Activated T-helper 1 cell treated with anti-CD3 and anti-CD28 coated beads, Interleukin-12 subunit alpha, Interleukin-12 subunit beta, Interleukin-2, Interleukin-4 antibody, amounts not matched to agents 30 ng/mL and 10 ng/mL and 1 ng/mL, durations not matched to agents 14 hours and 24 hours and 36 hours (primary cell): ENCODE data around the gene PA2G4. TPM values are rescaled to one million over a fixed set of nuclear protein-coding genes. Genes with fewer than 3 reads are reported as not detected.
"Not testable (repeated sequence)": the region's sequence is repeated elsewhere in the genome, so short reads cannot be mapped to it uniquely, and the experiment has no call there.

ENCODE experiments used
- DNase-seq: peaks from one replicate; pipeline ENCODE4 v3.0.0; 2021; ENCODE audit warnings: low spot score
- H3K27ac Mint-ChIP-seq: one replicate; pipeline ENCODE4 v1.8.0; 2021; ENCODE audit warnings: mild to moderate bottlenecking, mixed read lengths
- H3K27me3 Mint-ChIP-seq: one replicate; pipeline ENCODE4 v1.8.0; 2022; ENCODE audit warnings: mild to moderate bottlenecking, moderate library complexity, mixed read lengths; ENCODE audit not compliant: insufficient read depth
- H3K36me3 Mint-ChIP-seq: one replicate; pipeline ENCODE4 v1.8.0; 2021; ENCODE audit warnings: low read depth, mixed read lengths
- H3K4me1 Mint-ChIP-seq: one replicate; pipeline ENCODE4 v1.8.0; 2021; ENCODE audit warnings: low read depth, mixed read lengths
- H3K4me3 Mint-ChIP-seq: one replicate; pipeline ENCODE4 v1.8.0; 2021; ENCODE audit warnings: mild to moderate bottlenecking, moderate library complexity, mixed read lengths
- H3K9me3 Mint-ChIP-seq: one replicate; pipeline ENCODE4 v1.8.0; 2021; ENCODE audit warnings: mixed read lengths
- intact Hi-C: fragments of 100-400 bp; cut with micrococcal nuclease; formaldehyde crosslinking; loops from one replicate; pipeline ENCODE4 v1.15.1; 2024
- total RNA-seq: library from RNA; stranded (reverse); gene quantifications from 2 replicates; pipeline ENCODE4 v1.2.3, GENCODE V29; 2022

PA2G4 gene
- total RNA-seq: 404 and 419 TPM in 2 replicates

DNA sequence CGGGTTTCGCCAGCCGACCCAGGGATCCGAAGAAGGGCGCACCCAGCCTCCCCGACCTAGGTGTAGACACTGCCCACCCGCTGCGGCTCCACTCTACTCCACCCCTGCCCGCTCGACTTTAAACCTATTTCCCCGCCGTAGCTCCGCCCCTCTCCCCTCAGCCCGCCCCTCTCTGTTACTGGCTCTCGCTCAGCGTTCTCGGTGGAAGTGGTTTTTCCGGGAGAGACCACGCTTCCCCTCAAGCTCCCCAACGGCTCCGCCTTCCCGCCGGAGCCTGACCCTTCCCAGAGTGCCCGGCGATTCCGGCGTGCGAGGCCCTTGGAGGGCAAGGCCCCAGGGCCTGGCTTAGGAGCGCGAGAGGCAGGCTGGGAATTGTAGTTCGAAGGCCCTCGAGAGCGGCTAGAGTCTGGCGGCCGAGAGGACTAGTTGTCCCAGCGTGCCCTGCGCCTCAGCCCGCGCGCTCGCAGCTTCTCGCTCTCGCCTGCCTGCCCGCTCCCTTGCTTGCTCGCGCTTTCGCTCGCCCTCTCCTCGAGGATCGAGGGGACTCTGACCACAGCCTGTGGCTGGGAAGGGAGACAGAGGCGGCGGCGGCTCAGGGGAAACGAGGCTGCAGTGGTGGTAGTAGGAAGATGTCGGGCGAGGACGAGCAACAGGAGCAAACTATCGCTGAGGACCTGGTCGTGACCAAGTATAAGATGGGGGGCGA lies at the start of gene PA2G4:
PA2G4 (plus strand) TSS at position 451 of the 706 bp plus-strand sequence; CDS start at position 630, 179 bp downstream.
- Mint-ChIP-seq H3K27ac (peak within 1 kb of the TSS; percentile 89), H3K4me3 (peak within 1 kb of the TSS; percentile 98), H3K27me3 (no peaks in the 10 kb centered on the region), H3K4me1 (peaks cover 49% of the 10 kb centered on the region), H3K36me3 (peaks cover 39% of the 10 kb centered on the region), H3K9me3 (no peaks in the 10 kb centered on the region)
- intact Hi-C loops: loop anchor here (1.0 kb wide), 14 partner anchors 12 to 584 kb away; partner anchors contain the start of genes DNAJC14, MYL6B, PTGES3 and RPL41
- DNase-seq: peak; percentile 99

DNA sequence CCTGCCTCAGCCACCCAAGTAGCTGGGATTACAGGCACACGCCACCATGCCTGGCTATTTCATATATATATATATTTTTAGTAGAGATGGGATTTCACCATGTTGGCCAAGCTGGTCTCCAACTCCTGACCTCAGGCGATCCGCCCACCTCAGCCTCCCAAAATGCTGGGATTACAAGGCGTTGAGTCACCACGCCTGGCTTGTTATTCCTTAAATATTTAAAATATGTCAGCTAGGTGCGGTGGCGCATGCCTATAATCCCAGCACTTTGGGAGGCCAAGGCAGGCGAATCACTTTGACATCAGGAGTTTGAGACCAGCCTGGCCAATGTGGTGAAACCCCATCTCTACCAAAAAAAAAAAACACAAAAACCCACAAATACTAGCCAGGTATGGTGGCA lies 44.4 kb upstream of the PA2G4 start:
- H3K27me3 Mint-ChIP-seq: peaks cover 22% of the 10 kb centered on the region
- H3K9me3 Mint-ChIP-seq: not testable (repeated sequence)

DNA sequence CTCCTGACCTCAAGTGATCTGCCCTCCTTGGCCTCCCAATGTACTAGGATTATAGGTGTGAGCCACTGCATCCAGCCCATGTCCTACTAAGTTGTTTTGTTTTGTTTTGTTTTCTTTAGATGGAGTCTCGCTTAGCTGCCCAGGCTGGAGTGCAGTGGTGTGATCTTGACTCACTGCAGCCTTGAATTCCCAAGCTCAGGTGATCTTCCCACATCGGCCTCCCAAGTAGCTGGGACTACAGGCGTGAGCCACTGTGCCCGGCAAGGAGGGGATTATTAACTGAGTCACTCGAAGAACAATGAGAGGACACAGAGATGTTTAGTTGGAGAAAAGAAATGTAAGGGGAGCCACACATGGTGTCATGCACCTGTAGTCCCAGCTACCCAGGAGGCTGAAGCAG lies 42.4 kb upstream of the PA2G4 start:
- H3K27me3 Mint-ChIP-seq: peaks cover 18% of the 10 kb centered on the region
- no peaks in the 10 kb centered on the region for H3K9me3 Mint-ChIP-seq
- DNase-seq: no peak
- no peak overlapping the region for H3K4me3 Mint-ChIP-seq
- H3K4me1 Mint-ChIP-seq: no peaks in the 10 kb centered on the region
- no peaks in the 10 kb centered on the region for H3K36me3 Mint-ChIP-seq
- H3K27ac Mint-ChIP-seq: no peak overlapping the region
- intact Hi-C loops: no loop called here

More for the DNA sequence above, 44.4 kb upstream of the PA2G4 start:
- DNase-seq, H3K27ac Mint-ChIP-seq, H3K4me3 Mint-ChIP-seq, intact Hi-C loops, H3K36me3 Mint-ChIP-seq, H3K4me1 Mint-ChIP-seq: not testable (repeated sequence)

DNA sequence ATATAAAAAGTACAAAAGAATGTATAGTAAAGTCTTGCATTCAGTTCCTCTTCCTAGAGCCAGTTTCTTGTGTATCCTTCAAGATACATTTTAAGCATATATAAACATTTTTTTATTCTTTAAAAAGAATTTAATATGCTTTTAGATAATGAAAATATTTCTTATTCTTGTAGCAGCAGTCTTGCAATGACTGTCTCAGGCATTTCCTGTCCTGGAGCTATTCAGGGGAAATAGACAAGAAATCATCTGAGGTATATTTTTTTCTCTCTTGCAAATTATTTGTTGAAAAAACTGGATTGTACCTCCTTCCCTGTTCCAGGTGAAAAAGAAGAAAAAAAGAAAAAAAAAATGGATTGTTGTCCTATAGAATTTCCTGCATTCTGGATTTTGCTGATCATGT lies 41.4 kb upstream of the PA2G4 start:
- Mint-ChIP-seq H3K4me3 (no peak overlapping the region), H3K27ac (no peak overlapping the region), H3K27me3 (peaks cover 17% of the 10 kb centered on the region), H3K36me3 (no peaks in the 10 kb centered on the region), H3K9me3 (no peaks in the 10 kb centered on the region), H3K4me1 (no peaks in the 10 kb centered on the region)
- no peak for DNase-seq
- intact Hi-C loops: no loop called here

DNA sequence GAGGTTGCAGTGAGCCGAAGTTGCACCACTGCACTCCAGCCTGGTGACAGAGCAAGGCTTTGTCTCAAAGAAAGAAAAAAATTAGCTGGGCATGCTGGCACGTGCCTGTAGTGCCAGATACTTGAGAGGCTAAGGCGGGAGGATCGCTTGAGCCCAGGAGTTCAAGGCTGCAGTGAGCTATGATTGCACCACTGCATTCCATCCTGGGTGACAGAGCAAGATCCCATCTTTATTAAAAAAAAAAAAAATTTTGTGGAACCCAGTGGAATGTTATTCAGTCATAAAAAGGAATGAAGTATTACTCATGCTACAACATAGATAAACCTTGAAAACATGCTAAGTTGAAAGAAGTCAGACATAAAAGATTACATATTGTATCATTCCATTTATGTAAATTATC lies 32.7 kb upstream of the PA2G4 start:
- intact Hi-C loops: no loop called here
- H3K4me3 Mint-ChIP-seq: no peak overlapping the region
- H3K36me3 Mint-ChIP-seq: no peaks in the 10 kb centered on the region
- no peaks in the 10 kb centered on the region for H3K4me1 Mint-ChIP-seq
- no peak for DNase-seq
- peaks cover 10% of the 10 kb centered on the region for H3K27me3 Mint-ChIP-seq
- no peaks in the 10 kb centered on the region for H3K9me3 Mint-ChIP-seq
- H3K27ac Mint-ChIP-seq: no peak overlapping the region

DNA sequence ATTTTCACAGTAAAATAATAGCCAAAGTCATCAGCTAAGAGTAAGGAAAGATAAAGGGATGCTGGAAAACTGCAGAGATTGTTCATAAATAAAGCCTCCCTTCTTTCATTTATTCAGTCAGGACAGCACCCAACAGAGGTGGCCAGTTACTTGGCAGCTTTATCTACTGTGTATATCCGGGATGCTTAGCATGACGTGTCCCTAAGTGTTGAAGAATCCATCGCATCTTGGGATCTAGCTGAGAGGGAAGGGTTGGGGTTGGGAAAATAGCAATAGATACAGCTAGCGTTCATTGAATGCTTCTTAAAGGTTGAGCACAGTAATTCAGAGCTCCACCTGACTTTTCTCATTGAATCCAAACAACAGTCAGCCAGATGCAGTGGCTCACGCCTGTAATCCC lies 30.0 kb upstream of the PA2G4 start:
- Mint-ChIP-seq H3K27me3 (peaks cover 17% of the 10 kb centered on the region), H3K9me3 (no peaks in the 10 kb centered on the region), H3K4me1 (peaks cover 5% of the 10 kb centered on the region), H3K27ac (no peak overlapping the region), H3K36me3 (no peaks in the 10 kb centered on the region), H3K4me3 (no peak overlapping the region)
- intact Hi-C loops: no loop called here
- no peak for DNase-seq

DNA sequence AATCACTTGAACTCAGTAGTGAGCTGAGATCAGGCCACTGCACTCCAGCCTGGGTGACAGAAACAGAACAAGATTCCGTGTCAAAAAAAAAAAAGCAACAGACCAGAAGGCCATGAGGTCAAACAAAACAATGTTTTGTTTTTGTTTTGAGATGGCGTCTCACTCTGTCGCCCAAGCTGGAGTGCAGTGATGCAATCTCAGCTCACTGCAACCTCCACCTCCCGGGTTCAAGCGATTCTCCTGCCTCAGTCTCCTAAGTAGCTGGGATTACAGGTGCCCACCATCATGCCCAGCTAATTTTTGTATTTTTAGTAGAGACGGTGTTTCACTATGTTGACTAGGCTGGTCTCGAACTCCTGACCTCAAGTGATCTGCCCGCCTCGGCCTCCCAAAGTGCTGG lies 26.4 kb upstream of the PA2G4 start:
- DNase-seq, H3K27ac Mint-ChIP-seq, H3K36me3 Mint-ChIP-seq, intact Hi-C loops, H3K9me3 Mint-ChIP-seq: not testable (repeated sequence)
- Mint-ChIP-seq H3K4me1 (peaks cover 13% of the 10 kb centered on the region), H3K27me3 (peaks cover 27% of the 10 kb centered on the region), H3K4me3 (peak overlapping the region; percentile 45)

DNA sequence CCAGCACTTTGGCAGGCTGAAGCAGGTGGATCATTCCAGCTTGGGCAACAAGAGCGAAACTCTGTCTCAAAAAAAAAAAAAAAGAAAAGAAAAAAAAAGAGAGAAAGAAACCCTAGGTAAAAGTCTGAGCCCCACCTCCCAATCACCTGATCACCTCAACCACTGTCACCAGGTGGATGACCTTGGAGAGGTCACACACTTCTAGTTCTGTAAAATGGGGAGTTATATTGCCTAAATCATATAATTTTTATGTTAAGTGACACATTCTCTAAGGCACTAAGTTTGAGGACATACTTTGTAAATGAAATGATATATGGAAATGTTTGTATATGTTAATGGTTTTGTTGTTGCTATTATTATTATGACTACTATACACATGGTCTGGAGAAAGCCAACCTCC lies 25.9 kb upstream of the PA2G4 start:
- Mint-ChIP-seq H3K9me3 (no peaks in the 10 kb centered on the region), H3K4me3 (peak overlapping the region; percentile 80), H3K36me3 (no peaks in the 10 kb centered on the region), H3K4me1 (peaks cover 13% of the 10 kb centered on the region), H3K27ac (no peak overlapping the region), H3K27me3 (peaks cover 24% of the 10 kb centered on the region)
- DNase-seq: no peak
- intact Hi-C loops: no loop called here

DNA sequence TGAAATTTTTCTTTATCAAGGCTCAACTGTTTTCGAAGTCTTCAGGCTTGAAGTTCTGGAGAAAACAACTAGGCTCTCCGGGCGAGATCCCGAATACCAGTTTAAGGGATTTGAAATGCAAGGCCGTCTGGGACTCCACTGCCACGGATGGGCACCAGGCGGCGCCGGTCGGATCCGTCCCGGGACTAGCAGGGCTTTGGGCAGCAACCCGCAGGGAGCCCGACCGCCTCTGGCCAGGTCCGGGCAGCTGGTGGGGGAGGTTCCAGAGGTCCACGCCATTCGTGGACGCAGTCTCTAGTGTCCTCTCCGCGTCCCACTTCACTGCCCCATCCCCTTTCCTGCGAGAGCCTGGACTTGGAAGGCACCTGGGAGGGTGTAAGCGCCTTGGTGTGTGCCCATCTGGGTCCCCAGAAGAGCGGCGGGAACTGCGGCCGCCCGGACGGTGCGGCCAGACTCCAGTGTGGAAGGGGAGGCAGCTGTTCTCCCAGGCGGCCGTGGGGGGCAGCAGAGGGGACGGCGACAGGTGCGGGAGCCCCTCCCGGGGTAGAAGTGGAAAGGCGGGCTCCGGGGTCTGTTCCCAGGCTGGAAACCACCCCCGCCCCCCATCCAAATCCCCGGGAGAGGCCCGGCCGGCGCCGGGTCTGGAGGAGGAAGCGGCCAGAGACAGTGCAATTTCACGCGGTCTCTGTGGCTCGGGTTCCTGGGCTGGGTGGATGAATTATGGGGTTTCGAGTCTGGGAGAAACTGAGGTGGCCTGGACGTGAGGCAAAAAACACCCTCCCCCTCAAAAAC lies 25.2 kb upstream of the PA2G4 start:
- no peaks in the 10 kb centered on the region for H3K36me3 Mint-ChIP-seq
- peaks cover 25% of the 10 kb centered on the region for H3K27me3 Mint-ChIP-seq

DNA sequence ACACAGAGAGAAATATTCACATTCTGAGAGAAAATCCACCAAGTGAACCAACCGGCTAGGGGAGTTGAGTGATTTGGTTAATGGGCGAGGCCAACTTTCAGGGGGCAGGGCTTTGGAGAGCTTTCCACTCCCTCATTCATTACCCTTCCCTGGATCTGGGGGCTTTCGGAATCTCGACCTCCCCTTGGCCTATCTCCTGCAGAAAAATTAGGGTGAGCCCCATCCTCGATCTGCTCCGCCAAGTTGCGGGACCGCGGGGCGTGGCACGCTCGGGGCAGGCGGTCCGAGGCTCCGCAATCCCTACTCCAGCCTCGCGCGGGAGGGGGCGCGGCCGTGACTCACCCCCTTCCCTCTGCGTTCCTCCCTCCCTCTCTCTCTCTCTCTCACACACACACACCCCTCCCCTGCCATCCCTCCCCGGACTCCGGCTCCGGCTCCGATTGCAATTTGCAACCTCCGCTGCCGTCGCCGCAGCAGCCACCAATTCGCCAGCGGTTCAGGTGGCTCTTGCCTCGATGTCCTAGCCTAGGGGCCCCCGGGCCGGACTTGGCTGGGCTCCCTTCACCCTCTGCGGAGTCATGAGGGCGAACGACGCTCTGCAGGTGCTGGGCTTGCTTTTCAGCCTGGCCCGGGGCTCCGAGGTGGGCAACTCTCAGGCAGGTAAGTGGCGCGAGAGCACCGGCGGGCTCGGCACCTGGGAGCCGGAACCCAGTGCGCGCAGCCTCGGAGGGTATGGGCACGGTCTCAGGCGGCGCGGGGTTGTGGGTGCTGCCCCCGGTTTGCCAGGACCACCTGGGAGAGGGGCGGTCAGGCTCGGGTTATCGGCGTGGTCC lies 24.4 kb upstream of the PA2G4 start, which contains the start of gene ERBB3:
ERBB3 (plus strand) TSS at position 443 of the 833 bp plus-strand sequence; CDS start at position 579, 136 bp downstream.
- Mint-ChIP-seq H3K36me3 (no peaks in the 10 kb centered on the region), H3K4me3 (peak within 1 kb of the TSS; percentile 80), H3K27me3 (peaks cover 27% of the 10 kb centered on the region), H3K27ac (peak within 1 kb of the TSS; percentile 44), H3K4me1 (peaks cover 14% of the 10 kb centered on the region), H3K9me3 (no peaks in the 10 kb centered on the region)
- intact Hi-C loops: loop anchor here (1.0 kb wide), 2 partner anchors 24 to 33 kb away; partner anchors contain the start of gene PA2G4
- peak; percentile 53 for DNase-seq

More for the DNA sequence above, 25.2 kb upstream of the PA2G4 start:
- DNase-seq: peak; percentile 25
- intact Hi-C loops: loop anchor here (1.0 kb wide), 2 partner anchors 25 to 32 kb away; partner anchors contain the start of gene PA2G4
- Mint-ChIP-seq H3K4me3 (peak overlapping the region; percentile 80), H3K27ac (peak overlapping the region; percentile 44), H3K9me3 (no peaks in the 10 kb centered on the region), H3K4me1 (peaks cover 13% of the 10 kb centered on the region)

DNA sequence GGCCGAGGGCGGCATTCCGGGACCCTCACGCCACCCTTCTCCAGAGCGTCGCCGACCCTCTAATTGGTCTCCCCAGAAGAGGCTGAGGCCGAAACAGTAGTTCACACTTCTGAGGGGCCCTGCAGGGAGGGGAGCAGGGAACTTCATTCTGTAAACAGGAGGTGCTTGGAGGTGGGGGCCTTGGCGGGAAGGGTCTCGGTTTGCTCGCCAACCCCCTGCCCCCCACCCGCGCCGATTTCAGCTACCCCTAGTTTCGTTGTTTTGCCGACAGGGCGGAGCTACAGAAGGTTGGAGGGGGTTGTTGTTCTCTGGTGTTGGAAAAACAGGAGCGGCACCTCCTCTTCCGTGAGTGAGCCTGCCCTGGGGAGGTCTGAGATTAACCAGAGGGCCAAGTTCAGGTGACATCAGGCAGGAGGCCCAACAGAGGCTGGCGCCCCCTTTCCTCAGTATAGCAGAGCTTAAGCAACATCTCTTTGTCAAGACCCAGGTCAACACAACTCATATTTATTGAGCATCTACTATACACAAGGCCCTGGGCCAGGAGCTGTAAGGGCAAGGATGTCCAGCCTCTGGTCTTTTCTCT lies 23.7 kb upstream of the PA2G4 start:
- H3K9me3 Mint-ChIP-seq: no peaks in the 10 kb centered on the region

More for the DNA sequence above, 23.7 kb upstream of the PA2G4 start:
- Mint-ChIP-seq H3K36me3 (no peaks in the 10 kb centered on the region), H3K4me3 (peak overlapping the region; percentile 63), H3K27me3 (peaks cover 29% of the 10 kb centered on the region), H3K27ac (no peak overlapping the region), H3K4me1 (peaks cover 18% of the 10 kb centered on the region)
- intact Hi-C loops: no loop called here
- DNase-seq: no peak
